ENCODE data around the gene RIGI.
"Not testable (repeated sequence)": the region's sequence is repeated elsewhere in the genome, so short reads cannot be mapped to it uniquely, and the experiment has no call there.

The RIGI gene

GRCh38 chr9:32525709-32526030, 326 bp downstream of the RIGI start:
- DNase-seq, result no peak

- peak; percentile 49 for DNase-seq
Observed at GRCh38 chr9:32524892-32525708, 896 bp downstream of the RIGI start.

GRCh38 chr9:32524558-32524891, 1.5 kb downstream of the RIGI start:
- not testable (repeated sequence) for DNase-seq

GRCh38 chr9:32523910-32524309, 2.1 kb downstream of the RIGI start:
- DNase-seq, result no peak

GRCh38 chr9:32518276-32518675, 7.7 kb downstream of the RIGI start:
- no peak for DNase-seq

- no peak for DNase-seq
Observed at GRCh38 chr9:32516241-32516640, 9.8 kb downstream of the RIGI start.

GRCh38 chr9:32508728-32509127, 17.3 kb downstream of the RIGI start:
- peak; percentile 17 for DNase-seq

GRCh38 chr9:32503008-32503407, 23.0 kb downstream of the RIGI start:
- DNase-seq, result no peak

GRCh38 chr9:32502464-32502863, 23.5 kb downstream of the RIGI start:
- DNase-seq, result no peak

- no peak for DNase-seq
Observed at GRCh38 chr9:32501868-32502267, 24.1 kb downstream of the RIGI start.

- peak; percentile 55 for DNase-seq
Observed at GRCh38 chr9:32500768-32501167, 25.2 kb downstream of the RIGI start.

- DNase-seq, result no peak
Observed at GRCh38 chr9:32497921-32498320, 28.1 kb downstream of the RIGI start.

GRCh38 chr9:32490601-32491000, 35.4 kb downstream of the RIGI start:
- no peak for DNase-seq

- DNase-seq, result no peak
Observed at GRCh38 chr9:32487981-32488380, 38.0 kb downstream of the RIGI start.

GRCh38 chr9:32486839-32487562, 39.0 kb downstream of the RIGI start:
- DNase-seq, result no peak

- no peak for DNase-seq
Observed at GRCh38 chr9:32483343-32483742, 42.7 kb downstream of the RIGI start.
